ENCODE results near the gene CTNNA3.

DNA sequence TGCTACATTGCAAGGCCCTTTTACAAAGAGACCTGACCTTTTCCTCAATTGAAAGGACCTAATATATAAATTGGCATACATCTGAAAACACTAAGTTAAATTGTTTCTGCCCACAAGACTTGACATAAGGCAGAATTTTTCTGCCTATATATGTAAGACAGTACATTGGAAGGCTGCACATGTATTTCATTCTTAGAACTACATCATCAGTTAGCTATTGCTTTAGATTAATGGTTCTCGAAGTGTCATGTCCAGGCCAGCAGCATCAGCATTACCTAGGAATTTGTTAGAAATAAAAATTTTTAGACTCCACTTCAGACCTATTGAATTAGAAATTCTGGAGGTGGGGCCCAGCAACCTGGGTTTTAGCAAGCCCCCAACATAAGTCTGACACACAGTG, 396.2 kb downstream of the CTNNA3 start:
- no peak for TF ChIP-seq POLR2A (IDR thresholded peaks at IDR 0.05)
- TF ChIP-seq, protein P1, sequence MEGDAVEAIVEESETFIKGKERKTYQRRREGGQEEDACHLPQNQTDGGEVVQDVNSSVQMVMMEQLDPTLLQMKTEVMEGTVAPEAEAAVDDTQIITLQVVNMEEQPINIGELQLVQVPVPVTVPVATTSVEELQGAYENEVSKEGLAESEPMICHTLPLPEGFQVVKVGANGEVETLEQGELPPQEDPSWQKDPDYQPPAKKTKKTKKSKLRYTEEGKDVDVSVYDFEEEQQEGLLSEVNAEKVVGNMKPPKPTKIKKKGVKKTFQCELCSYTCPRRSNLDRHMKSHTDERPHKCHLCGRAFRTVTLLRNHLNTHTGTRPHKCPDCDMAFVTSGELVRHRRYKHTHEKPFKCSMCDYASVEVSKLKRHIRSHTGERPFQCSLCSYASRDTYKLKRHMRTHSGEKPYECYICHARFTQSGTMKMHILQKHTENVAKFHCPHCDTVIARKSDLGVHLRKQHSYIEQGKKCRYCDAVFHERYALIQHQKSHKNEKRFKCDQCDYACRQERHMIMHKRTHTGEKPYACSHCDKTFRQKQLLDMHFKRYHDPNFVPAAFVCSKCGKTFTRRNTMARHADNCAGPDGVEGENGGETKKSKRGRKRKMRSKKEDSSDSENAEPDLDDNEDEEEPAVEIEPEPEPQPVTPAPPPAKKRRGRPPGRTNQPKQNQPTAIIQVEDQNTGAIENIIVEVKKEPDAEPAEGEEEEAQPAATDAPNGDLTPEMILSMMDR (IDR thresholded peaks at IDR 0.05), result no peak
